CD1c-positive myeloid dendritic cell (primary cell): ENCODE data around the gene CCNO.

Experiments used
- DNase-seq: peaks from one replicate; pipeline ENCODE4 v3.0.0-alpha.2; 2016; ENCODE audit errors: extremely low spot score

Gene CCNO

GRCh38 chr5:55222985-55223811, 10.2 kb downstream of the CCNO start:
- no peak for DNase-seq

DNA sequence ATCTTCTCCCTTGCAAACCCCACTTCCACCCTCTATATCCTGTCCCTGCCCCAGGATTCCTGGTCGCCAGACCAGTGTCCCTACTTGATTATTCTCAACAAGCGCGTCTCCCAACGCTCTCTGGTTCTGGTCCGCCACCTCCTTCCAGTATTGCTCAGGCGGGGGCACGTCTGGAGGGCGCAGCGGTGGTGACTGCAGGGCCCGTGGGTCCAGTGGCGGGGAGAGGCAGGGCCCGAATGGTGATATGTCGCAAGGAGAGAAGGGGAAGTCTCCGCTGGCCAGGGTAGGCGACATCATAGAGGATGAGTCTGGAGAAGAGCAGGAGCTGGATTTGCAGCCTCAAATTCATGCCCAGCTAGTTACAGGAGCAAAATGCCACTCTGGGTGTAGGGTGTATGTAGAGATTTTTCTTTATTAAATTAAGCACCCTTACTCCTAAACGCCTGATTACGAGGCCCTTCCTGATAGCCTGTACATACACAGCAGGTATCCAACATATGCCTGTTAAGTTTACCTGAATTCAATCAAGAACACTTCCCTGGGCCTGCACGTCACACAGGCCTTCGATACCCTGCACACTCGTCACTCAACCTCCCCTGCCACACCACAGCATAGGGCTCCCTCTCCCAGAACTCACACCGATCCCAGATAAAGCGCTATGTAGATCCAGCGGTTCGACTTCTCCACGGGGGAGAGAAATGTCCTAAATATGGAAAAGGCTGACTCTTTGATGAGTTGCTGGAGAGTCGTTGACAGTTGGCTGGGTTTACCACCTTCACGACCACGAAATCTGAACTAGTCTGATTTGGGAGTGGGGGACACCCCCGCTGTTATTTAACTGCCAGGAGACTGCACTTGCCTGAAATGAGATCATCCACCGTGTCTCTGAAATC, 11.1 kb downstream of the CCNO start:
- DNase-seq = no peak

DNA sequence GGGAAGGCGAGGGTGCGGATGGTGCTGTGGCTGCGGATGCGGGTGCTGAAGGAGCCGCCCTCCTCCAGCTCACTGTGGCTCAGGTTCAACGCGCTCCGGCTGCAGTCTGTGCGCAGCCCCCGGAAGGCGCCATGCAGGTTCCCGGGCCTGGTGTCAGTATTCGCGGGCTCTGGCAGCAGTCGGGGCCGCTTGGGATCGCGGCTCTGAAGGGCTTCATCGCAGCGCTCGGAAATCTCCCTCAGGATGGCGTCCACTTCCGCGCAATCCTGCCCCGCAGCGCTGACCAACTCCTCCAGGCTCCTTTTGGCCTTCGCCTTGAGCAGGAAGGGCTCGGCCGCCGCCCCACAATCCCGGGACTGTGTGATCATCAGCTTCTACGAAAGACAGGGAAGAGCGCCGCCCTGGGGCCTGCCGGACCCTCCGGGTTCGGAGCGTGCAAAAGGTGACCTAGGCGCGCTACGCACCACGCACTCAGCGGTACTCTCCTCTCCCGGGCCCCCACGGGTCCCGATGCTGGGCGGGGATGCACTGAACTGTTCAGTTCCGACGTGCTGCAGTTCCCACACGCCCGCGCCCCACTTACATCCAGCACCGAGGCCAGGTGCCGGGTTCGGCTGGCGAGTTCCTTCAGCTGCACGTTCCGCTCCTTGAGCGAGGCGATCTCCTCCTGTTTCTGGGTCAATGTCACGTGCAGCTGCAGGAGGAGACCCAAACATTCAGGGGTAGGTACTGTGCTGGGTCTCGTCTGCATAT, 12.8 kb downstream of the CCNO start:
- DNase-seq = no peak

DNA sequence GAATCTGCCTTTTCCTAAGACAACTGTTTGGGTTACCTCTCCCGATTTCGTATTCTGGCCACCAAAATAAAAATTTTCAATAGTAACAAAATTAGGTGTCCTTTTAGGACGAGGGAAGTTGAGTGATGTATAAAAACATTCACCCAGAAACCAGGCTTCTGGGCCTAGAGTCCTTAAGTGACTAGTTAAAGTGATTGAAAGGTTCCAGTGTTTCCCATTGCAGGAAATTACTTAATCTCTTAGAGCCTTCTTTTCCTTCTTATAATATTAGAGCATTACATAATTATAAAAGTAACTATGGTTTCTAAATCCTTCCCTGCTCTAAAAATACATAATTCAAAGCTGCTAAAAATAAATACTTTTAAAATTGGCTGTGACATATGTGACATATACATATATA, 13.6 kb downstream of the CCNO start:
- DNase-seq = no peak

GRCh38 chr5:55218967-55219366, 14.4 kb downstream of the CCNO start:
- no peak for DNase-seq

DNA sequence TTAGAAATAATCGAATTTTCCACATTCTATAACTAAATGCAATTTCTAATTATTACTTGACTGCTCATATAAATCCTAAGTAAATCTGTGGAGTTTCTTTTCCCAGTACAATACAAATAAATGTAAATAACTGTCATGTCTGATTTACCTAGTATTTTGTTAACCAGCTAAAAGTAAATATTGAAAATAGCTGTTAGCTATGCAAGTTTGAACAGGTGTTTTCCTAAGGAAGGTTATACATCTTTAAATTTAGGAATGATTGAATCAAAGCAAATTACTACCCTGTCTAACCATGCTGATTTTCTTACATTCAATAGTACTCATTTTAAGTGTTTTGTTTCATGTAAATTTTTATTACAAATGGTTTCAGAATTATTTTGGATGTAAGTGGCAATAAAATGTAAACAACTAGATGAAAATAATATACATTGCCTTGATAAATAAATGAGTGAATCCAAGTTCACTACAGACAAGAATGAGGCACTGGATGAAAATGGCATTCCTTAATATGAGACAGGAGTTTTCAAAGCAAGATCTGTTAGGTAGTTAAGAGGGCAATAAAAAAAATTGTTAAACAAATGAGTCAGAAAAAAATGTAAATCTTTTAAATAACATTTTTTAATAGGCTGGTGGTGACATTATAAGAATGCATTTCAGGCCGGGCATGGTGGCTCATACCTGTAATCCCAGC, 22.1 kb downstream of the CCNO start:
- DNase-seq = no peak

DNA sequence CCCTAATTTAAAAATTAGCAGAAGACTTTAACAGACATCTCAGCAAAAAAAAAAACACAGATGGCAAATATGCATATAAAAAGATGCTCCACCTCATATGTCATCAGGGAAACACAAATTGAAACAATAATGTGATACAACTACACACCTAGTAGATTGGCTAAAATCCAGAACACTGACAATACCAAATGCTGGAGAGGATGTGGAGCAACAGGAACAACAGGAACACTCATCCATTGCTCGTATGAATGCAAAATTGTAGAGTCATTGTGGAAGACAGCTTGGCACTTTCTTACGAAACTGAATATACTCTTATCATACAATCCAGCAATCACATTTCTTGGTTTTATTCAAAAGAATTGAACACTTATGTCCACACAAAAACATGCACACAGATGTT, 28.4 kb downstream of the CCNO start:
- no peak for DNase-seq

- DNase-seq = no peak
Observed at GRCh38 chr5:55191165-55191564, 42.2 kb downstream of the CCNO start.

DNA sequence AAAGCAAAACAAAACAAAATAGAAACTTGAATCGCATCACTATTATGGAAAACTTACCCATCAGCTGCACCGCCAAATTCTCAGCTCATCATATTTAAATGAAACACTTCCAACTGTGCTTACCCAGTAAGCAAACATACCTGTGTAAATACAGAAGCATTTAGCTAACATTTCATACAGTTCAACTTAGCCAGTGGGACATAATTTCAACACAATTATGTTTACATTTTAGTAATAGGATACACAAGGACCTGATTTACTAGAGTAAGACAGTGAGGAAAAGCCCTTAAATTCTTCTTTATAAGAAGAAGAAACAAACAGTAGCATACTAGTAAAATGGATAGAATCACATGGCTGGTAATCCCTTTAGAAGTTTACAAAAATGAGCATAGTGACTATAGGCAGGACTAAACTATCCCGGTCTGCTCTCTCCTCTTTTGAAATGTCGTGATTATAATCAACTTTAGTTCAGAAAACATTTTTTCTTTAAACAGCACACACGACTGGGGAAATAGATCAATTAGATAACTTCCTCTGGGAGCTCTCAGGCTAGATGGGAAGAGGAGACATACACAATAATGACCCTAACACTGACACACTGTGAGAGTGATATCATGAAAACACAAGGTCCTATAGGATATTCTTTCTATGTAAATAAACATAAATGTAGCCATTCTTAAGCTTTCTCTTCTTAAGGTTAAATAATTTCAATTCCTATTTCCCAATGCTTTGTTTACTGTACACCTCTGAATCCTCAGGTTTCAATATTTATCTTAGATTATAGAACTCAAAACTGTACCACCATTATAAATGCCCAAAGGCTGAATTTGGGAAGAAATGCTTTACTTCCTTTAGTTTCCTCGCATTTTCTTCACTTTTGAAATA, 44.5 kb downstream of the CCNO start:
- no peak for DNase-seq

DNA sequence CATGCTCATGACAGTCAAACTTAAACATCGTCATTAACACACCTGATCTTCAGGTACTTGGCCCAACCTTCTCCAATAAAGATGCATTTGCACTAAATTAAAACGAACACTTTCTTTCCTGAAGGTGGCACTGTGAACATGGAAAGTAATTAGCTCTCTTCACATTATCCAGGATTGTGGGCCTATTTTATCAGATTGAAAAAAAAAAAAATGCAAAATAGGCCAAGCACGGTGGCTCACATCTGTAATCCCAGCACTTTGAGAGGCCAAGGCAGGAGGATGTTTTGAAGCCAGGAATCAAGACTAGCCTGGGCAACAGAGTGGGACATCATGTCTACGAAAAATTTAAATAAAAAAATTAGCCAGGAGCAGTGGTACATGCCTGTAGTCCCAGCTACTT, 46.0 kb downstream of the CCNO start:
- DNase-seq = no peak
